ENCODE results near the gene IL15RA.
A peak's percentile ranks its signal among the peaks of the same experiment; 100 is the strongest.
"Not testable (repeated sequence)": the region's sequence is repeated elsewhere in the genome, so short reads cannot be mapped to it uniquely, and the experiment has no call there.

Gene IL15RA

GRCh38 chr10:6005856-6006395 is 28.6 kb upstream of the IL15RA start:
- DNase-seq (ENCODE audit: low read depth) = no peak

- not testable (repeated sequence) for DNase-seq (ENCODE audit: low read depth)
Observed at GRCh38 chr10:6005161-6005804, 27.9 kb upstream of the IL15RA start.

- no peak for DNase-seq (ENCODE audit: low read depth)
Observed at GRCh38 chr10:6002809-6003510, 25.6 kb upstream of the IL15RA start.

- no peak for DNase-seq (ENCODE audit: low read depth)
Observed at GRCh38 chr10:5999440-6000165, 22.3 kb upstream of the IL15RA start.

- no peak for DNase-seq (ENCODE audit: low read depth)
Observed at GRCh38 chr10:5996696-5997095, 19.4 kb upstream of the IL15RA start.

- no peak for DNase-seq (ENCODE audit: low read depth)
Observed at GRCh38 chr10:5992398-5992797, 15.1 kb upstream of the IL15RA start.

- DNase-seq (ENCODE audit: low read depth) = no peak
Observed at GRCh38 chr10:5991708-5992107, 14.4 kb upstream of the IL15RA start.

GRCh38 chr10:5989756-5990155 is 12.4 kb upstream of the IL15RA start:
- DNase-seq (ENCODE audit: low read depth) = no peak

GRCh38 chr10:5988336-5988920 is 11.1 kb upstream of the IL15RA start:
- DNase-seq (ENCODE audit: low read depth) = no peak

GRCh38 chr10:5987747-5988146 is 10.4 kb upstream of the IL15RA start:
- DNase-seq (ENCODE audit: low read depth) = no peak

GRCh38 chr10:5985029-5985428 is 7.7 kb upstream of the IL15RA start:
- no peak for DNase-seq (ENCODE audit: low read depth)

- DNase-seq (ENCODE audit: low read depth) = no peak
Observed at GRCh38 chr10:5983774-5984173, 6.4 kb upstream of the IL15RA start.

- DNase-seq (ENCODE audit: low read depth) = no peak
Observed at GRCh38 chr10:5981529-5981928, 4.2 kb upstream of the IL15RA start.

- DNase-seq (ENCODE audit: low read depth) = no peak
Observed at GRCh38 chr10:5978230-5978489, 817 bp upstream of the IL15RA start.

GRCh38 chr10:5976512-5977470 is 552 bp downstream of the IL15RA start:
- peak; percentile 28 for DNase-seq (ENCODE audit: low read depth)

GRCh38 chr10:5975641-5976473 is 1.5 kb downstream of the IL15RA start:
- DNase-seq (ENCODE audit: low read depth) = peak; percentile 52

GRCh38 chr10:5973069-5973468 is 4.3 kb downstream of the IL15RA start:
- no peak for DNase-seq (ENCODE audit: low read depth)

- no peak for DNase-seq (ENCODE audit: low read depth)
Observed at GRCh38 chr10:5971886-5972285, 5.5 kb downstream of the IL15RA start.

- no peak for DNase-seq (ENCODE audit: low read depth)
Observed at GRCh38 chr10:5971315-5971832, 6.0 kb downstream of the IL15RA start.

GRCh38 chr10:5970527-5970926 is 6.8 kb downstream of the IL15RA start:
- no peak for DNase-seq (ENCODE audit: low read depth)
